ENCODE results near the gene DPEP2. TPM values are rescaled to one million over a fixed set of nuclear protein-coding genes. Genes with fewer than 3 reads are reported as not detected.

Gene DPEP2
- total RNA-seq, 4 donors from 2014 or later = 0.22 to 2.5 (median 2.1) TPM

- H3K36me3 ChIP-seq = peaks cover 57 to 58% of the 10 kb centered on the region in 2 donors
- H3K27ac ChIP-seq = no peak overlapping the region
- no peak overlapping the region for H3K4me3 ChIP-seq (replicated peaks in 1 of 3)
- no peak for DNase-seq
- 90 to 95% methylated on average over 12 to 23 of the region's 24 CpGs for WGBS, 2 donors
- TF ChIP-seq CTCF (IDR thresholded peaks at IDR 0.05) = no peak
- TF ChIP-seq POLR2A (IDR thresholded peaks at IDR 0.05) = no peak
- H3K27me3 ChIP-seq = no peaks in the 10 kb centered on the region
- peaks cover 0 to 9% of the 10 kb centered on the region in 2 donors for H3K4me1 ChIP-seq
- H3K9me3 ChIP-seq = no peaks in the 10 kb centered on the region
- intact Hi-C loops (cut with DNase I) = loop anchor here (5.0 kb wide), 1 partner anchor 403 kb away; no protein-coding TSS in a partner anchor
Observed at GRCh38 chr16:67944690-67945391, 54.4 kb downstream of the DPEP2 start.

- DNase-seq = no peak
- H3K4me1 ChIP-seq = peaks cover 0 to 9% of the 10 kb centered on the region in 2 donors
Observed at GRCh38 chr16:67943619-67944504, 55.4 kb downstream of the DPEP2 start, which contains the start of gene LCAT. TSS of gene LCAT (minus strand) at chr16:67944120. CDS start at chr16:67944101, 19 bp downstream.

GRCh38 chr16:67943256-67943618, 56.0 kb downstream of the DPEP2 start:
- intact Hi-C loops (cut with DNase I) = no loop called here
- no peak for DNase-seq
- no peaks in the 10 kb centered on the region for H3K27me3 ChIP-seq
- H3K36me3 ChIP-seq = peaks cover 41 to 42% of the 10 kb centered on the region in 2 donors
- H3K4me3 ChIP-seq (replicated peaks in 1 of 3) = no peak overlapping the region
- TF ChIP-seq POLR2A (IDR thresholded peaks at IDR 0.05) = no peak
- TF ChIP-seq CTCF (IDR thresholded peaks at IDR 0.05) = no peak
- peaks cover 0 to 9% of the 10 kb centered on the region in 2 donors for H3K4me1 ChIP-seq
- WGBS, 2 donors = 87 to 97% methylated on average over 3 to 5 of the region's 6 CpGs
- no peaks in the 10 kb centered on the region for H3K9me3 ChIP-seq
- peak overlapping the region in 1 of 3 donors; percentile 12 for H3K27ac ChIP-seq

More at GRCh38 chr16:67943619-67944504, 55.4 kb downstream of the DPEP2 start, which contains the start of gene LCAT:
- intact Hi-C loops (cut with DNase I) = no loop called here
- Histone ChIP-seq H3K4me3 (replicated peaks in 1 of 3) (no peak within 1 kb of the TSS), H3K27me3 (no peaks in the 10 kb centered on the region), H3K36me3 (peaks cover 47 to 48% of the 10 kb centered on the region in 2 donors), H3K9me3 (no peaks in the 10 kb centered on the region), H3K27ac (peak within 1 kb of the TSS in 2 of 3 donors; percentile 12 to 45)
- TF ChIP-seq POLR2A (IDR thresholded peaks at IDR 0.05) = peak in 1 of 2 donors; percentile 4
- TF ChIP-seq CTCF (IDR thresholded peaks at IDR 0.05) = no peak
- 69 to 82% methylated on average over 6 to 18 of the region's 23 CpGs for WGBS, 2 donors

GRCh38 chr16:67942510-67943255, 56.6 kb downstream of the DPEP2 start:
- Histone ChIP-seq H3K27ac (peak overlapping the region in 1 of 3 donors; percentile 12), H3K4me3 (replicated peaks in 1 of 3) (no peak overlapping the region), H3K4me1 (peaks cover 0 to 9% of the 10 kb centered on the region in 2 donors), H3K36me3 (peaks cover 35 to 36% of the 10 kb centered on the region in 2 donors), H3K27me3 (no peaks in the 10 kb centered on the region), H3K9me3 (no peaks in the 10 kb centered on the region)
- DNase-seq = peak; percentile 68 to 73
- WGBS, 2 donors = 58 to 85% methylated on average over 4 to 8 of the region's 27 CpGs
- TF ChIP-seq POLR2A (IDR thresholded peaks at IDR 0.05) (no peak), CTCF (IDR thresholded peaks at IDR 0.05) (no peak)
- intact Hi-C loops (cut with DNase I) = no loop called here

Data from thyroid gland (tissue), 4 donors.